ENCODE measurements around the gene CHRNA7.
"Not testable (repeated sequence)": the region's sequence is repeated elsewhere in the genome, so short reads cannot be mapped to it uniquely, and the experiment has no call there.

GRCh38 chr15:32164065-32164464, 133.8 kb downstream of the CHRNA7 start:
- not testable (repeated sequence) for TF ChIP-seq CTCF, POLR2A (IDR thresholded peaks at IDR 0.05)

Data from uterus (tissue), 2 donors.